Tibial artery (tissue), 4 donors: Measurements from ENCODE around the gene FBXL7.

Experiments
- DNase-seq, 2 donors: peaks; one replicate each; pipeline ENCODE4 v3.0.0-alpha.2; 2019
- H3K27ac ChIP-seq, 2 donors: fragments of 200-600 bp; sonication (generic) in 1 of 2; 1 replicate in 1 of 2; 2 replicates in 1 of 2; pipeline ENCODE4 v1.5.1; 2018 to 2019; ENCODE audit warnings: mild to moderate bottlenecking in 1 of 2
- H3K27me3 ChIP-seq, 2 donors: fragments of 200-600 bp; sonication (generic) in 1 of 2; one replicate each; pipeline versions ENCODE4 v1.5.1 to v1.6.0; 2016 to 2019
- H3K36me3 ChIP-seq, 3 donors: fragments of 200-600 bp; sonication (generic) in 2 of 3; one replicate each; pipeline ENCODE4 v1.5.1; 2016 to 2019; ENCODE audit warnings: mild to moderate bottlenecking in 2 of 3
- H3K4me1 ChIP-seq, 4 donors: fragments of 200-600 bp; sonication (generic) in 2 of 4; 1 replicate in 3 of 4; 2 replicates in 1 of 4; pipeline ENCODE4 v1.5.1; 2016 to 2019
- H3K4me3 ChIP-seq, 2 donors: fragments of 200-600 bp; sonication (generic) in 1 of 2; 1 replicate in 1 of 2; 2 replicates in 1 of 2; pipeline ENCODE4 v1.5.1; 2018 to 2019; ENCODE audit warnings: mild to moderate bottlenecking in 2 of 2
- H3K9me3 ChIP-seq, 3 donors: fragments of 200-600 bp; sonication (generic) in 1 of 3; one replicate each; pipeline ENCODE4 v1.5.1; 2016 to 2019
- intact Hi-C: fragments of 100-400 bp; cut with DNase I; formaldehyde crosslinking; loops from one replicate; pipeline ENCODE4 v1.15.0; 2023; ENCODE audit warnings: low total_unique reads
- TF ChIP-seq, protein P1 (sequence below), 2 experiments: fragments of 200-600 bp in 1 of 2; fragments of 450-650 bp in 1 of 2; IDR thresholded peaks; one replicate each; pipeline ENCODE4 v1.5.1; 2017 to 2019; ENCODE audit warnings: antibody characterized with exemption in 2 of 2, mild to moderate bottlenecking in 1 of 2, moderate library complexity in 1 of 2

FBXL7 gene

GRCh38 chr5:15614679-15615078 lies 114.7 kb downstream of the FBXL7 start:
- H3K4me1 ChIP-seq = peaks cover 0 to 14% (median 2%) of the 10 kb centered on the region in 4 donors
- TF ChIP-seq, protein P1, sequence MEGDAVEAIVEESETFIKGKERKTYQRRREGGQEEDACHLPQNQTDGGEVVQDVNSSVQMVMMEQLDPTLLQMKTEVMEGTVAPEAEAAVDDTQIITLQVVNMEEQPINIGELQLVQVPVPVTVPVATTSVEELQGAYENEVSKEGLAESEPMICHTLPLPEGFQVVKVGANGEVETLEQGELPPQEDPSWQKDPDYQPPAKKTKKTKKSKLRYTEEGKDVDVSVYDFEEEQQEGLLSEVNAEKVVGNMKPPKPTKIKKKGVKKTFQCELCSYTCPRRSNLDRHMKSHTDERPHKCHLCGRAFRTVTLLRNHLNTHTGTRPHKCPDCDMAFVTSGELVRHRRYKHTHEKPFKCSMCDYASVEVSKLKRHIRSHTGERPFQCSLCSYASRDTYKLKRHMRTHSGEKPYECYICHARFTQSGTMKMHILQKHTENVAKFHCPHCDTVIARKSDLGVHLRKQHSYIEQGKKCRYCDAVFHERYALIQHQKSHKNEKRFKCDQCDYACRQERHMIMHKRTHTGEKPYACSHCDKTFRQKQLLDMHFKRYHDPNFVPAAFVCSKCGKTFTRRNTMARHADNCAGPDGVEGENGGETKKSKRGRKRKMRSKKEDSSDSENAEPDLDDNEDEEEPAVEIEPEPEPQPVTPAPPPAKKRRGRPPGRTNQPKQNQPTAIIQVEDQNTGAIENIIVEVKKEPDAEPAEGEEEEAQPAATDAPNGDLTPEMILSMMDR (IDR thresholded peaks at IDR 0.05) = no peak
- no peak for DNase-seq
- H3K4me3 ChIP-seq = no peak overlapping the region
- H3K36me3 ChIP-seq = no peaks in the 10 kb centered on the region
- no peaks in the 10 kb centered on the region for H3K27me3 ChIP-seq
- H3K27ac ChIP-seq = no peak overlapping the region
- H3K9me3 ChIP-seq = no peaks in the 10 kb centered on the region
- intact Hi-C loops = no loop called here

DNA sequence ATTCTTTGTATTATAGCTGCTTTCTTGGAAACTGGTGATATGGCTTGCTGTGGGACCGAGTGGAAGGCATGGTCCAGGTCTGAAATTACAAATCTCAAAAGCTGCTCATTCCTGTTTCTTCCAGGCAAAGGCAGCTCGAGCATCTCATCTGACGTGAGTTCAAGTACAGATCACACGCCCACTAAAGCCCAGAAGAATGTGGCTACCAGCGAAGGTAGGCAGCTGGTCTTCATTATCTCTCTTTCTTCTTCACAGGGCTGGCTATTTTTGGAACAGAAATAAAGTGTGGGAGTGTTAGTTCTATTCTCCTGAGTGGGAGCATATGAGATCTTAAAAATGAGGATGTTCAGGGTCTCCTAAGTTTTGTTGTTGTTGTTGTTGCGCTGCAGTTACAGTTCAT lies 115.9 kb downstream of the FBXL7 start:
- Histone ChIP-seq H3K27ac (no peak overlapping the region), H3K4me3 (no peak overlapping the region), H3K36me3 (no peaks in the 10 kb centered on the region), H3K4me1 (peaks cover 0 to 22% (median 2%) of the 10 kb centered on the region in 4 donors), H3K9me3 (no peaks in the 10 kb centered on the region), H3K27me3 (no peaks in the 10 kb centered on the region)
- no peak for DNase-seq
- TF ChIP-seq, protein P1 (IDR thresholded peaks at IDR 0.05) = no peak
- intact Hi-C loops = no loop called here

DNA sequence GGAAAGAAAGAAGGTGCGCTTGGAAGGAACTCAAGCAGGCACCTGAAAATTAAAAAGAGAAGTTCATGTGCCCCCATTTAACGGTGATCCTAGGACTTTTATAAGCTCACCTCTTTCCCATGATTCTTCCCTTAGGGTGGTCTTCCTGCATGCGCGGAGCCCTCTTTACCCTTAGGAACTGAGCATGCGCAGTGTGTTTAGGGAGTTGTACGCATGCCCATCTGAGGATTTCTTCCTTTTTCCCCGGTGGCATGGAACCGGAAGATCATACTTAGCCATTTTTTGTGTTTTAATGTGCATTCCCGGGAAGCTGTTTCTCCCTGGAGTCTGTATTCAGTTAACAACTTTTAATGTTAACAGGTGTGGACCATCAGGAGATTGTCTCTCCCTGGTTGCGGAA lies 119.0 kb downstream of the FBXL7 start:
- H3K4me1 ChIP-seq = peaks cover 0 to 18% (median 2%) of the 10 kb centered on the region in 4 donors
- no peaks in the 10 kb centered on the region for H3K36me3 ChIP-seq
- H3K4me3 ChIP-seq = no peak overlapping the region
- H3K27me3 ChIP-seq = no peaks in the 10 kb centered on the region
- H3K9me3 ChIP-seq = no peaks in the 10 kb centered on the region
- no peak for DNase-seq
- no peak overlapping the region for H3K27ac ChIP-seq
- intact Hi-C loops = no loop called here
- TF ChIP-seq, protein P1 (IDR thresholded peaks at IDR 0.05) = no peak

- Histone ChIP-seq H3K27ac (peak overlapping the region; percentile 31 to 74), H3K4me3 (peak overlapping the region; percentile 29 to 34), H3K9me3 (no peaks in the 10 kb centered on the region), H3K36me3 (no peaks in the 10 kb centered on the region), H3K27me3 (no peaks in the 10 kb centered on the region), H3K4me1 (peaks cover 0 to 26% (median 3%) of the 10 kb centered on the region in 4 donors)
- DNase-seq = peak; percentile 78 to 88
- intact Hi-C loops = no loop called here
- TF ChIP-seq, protein P1 (IDR thresholded peaks at IDR 0.05) = no peak
These were observed 120.5 kb downstream of the FBXL7 start for GRCh38 chr5:15620501-15620900.

DNA sequence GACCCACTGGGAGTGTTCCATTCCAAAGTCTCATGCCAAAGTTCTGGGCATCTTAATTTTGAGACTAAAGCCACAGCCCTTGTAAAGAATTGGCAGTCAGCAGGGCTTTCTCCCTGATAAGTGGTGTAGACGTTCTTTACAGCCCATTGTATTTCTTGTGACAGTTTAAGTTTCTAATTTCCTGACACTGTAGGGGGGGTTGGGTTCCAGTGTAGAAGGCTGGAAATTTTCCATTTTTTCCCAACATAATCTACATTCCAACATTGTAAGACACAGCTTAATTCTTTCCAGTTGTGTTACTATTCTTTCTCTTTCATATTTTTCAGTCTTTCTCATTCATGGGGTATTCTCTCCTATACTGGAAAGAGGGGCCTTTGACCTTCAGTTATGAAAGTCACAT lies 121.1 kb downstream of the FBXL7 start:
- intact Hi-C loops = no loop called here
- Histone ChIP-seq H3K9me3 (no peaks in the 10 kb centered on the region), H3K4me1 (peaks cover 0 to 32% (median 4%) of the 10 kb centered on the region in 4 donors), H3K36me3 (no peaks in the 10 kb centered on the region), H3K27me3 (no peaks in the 10 kb centered on the region), H3K4me3 (peak overlapping the region; percentile 29 to 34), H3K27ac (peak overlapping the region; percentile 31 to 74)
- TF ChIP-seq, protein P1 (IDR thresholded peaks at IDR 0.05) = no peak
- DNase-seq = no peak

DNA sequence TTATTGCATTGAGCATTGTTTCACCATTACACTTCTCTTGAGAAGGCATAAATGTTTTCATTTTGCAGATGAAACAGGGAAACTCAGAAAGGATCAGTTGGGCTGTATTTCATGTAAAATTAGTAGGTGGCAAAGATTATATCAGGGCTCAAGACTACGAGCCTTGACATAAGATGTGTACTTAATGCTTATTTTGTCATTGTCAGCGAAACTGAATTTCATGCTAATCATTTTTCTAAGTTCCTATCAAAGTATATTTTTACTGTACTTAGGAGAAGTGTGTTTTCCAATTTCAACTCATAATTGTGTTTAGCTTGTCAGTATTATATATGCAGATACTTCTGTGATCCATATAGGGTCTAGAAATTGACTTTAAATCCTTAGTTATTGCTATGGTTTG lies 123.8 kb downstream of the FBXL7 start:
- intact Hi-C loops = no loop called here
- H3K9me3 ChIP-seq = no peaks in the 10 kb centered on the region
- no peak for DNase-seq

More for the DNA sequence above, 123.8 kb downstream of the FBXL7 start:
- TF ChIP-seq, protein P1 (IDR thresholded peaks at IDR 0.05) = no peak
- Histone ChIP-seq H3K27me3 (no peaks in the 10 kb centered on the region), H3K36me3 (no peaks in the 10 kb centered on the region), H3K27ac (no peak overlapping the region), H3K4me1 (peaks cover 0 to 33% (median 2%) of the 10 kb centered on the region in 4 donors), H3K4me3 (no peak overlapping the region)
